ENCODE data around the gene OR5D14. TPM values are rescaled to one million over a fixed set of nuclear protein-coding genes. Genes with fewer than 3 reads are reported as not detected.

Gene OR5D14
- total and polyA plus RNA-seq, 2 of the 13 experiments (the other 11 are each of a cell fraction or from before 2014, with no cell fraction given) = not detected

- BruUV-seq (replicated peaks) = no TSS peak
- H3K9ac ChIP-seq (ENCODE audit: insufficient read depth, low read depth, low read length) = no peak within 1 kb of the TSS
- H3K79me2 ChIP-seq (ENCODE audit: insufficient read depth, low read length) = no peaks in the 10 kb centered on the region
- H3K9me3 ChIP-seq (ENCODE audit: low read length) = peaks cover 31% of the 10 kb centered on the region
- H3K4me1 ChIP-seq (ENCODE audit: insufficient read depth, low read length) = no peaks in the 10 kb centered on the region
- in situ Hi-C loops (cut with HindIII; ENCODE audit: extremely low pct_ligation_motif_present, low pct_unique_long_range_greater_than_20kb) (no loop called here), intact Hi-C loops (cut with micrococcal nuclease; ENCODE audit: unreplicated experiment) (no loop called here)
- no peaks in the 10 kb centered on the region for H3K27me3 ChIP-seq (ENCODE audit: control insufficient read depth in 1 of 2, insufficient read depth in 2 of 2, low read length in 2 of 2)
- ChIA-PET POLR2A (no interaction called here), CTCF (ENCODE audit: low intra/inter-chr PET ratio, low total read pairs) (no interaction called here)
- no peak within 1 kb of the TSS for H3K4me2 ChIP-seq (ENCODE audit: low read depth, low read length)
- FAIRE-seq (no peak), DNase-seq (ENCODE audit: low spot score) (no peak), ATAC-seq (no peak)
- no peaks in the 10 kb centered on the region for H3K36me3 ChIP-seq (replicated peaks in 1 of 2; ENCODE audit: control insufficient read depth in 1 of 2, insufficient read depth in 2 of 2, low read length in 2 of 2)
- H3K27ac ChIP-seq (ENCODE audit: extremely low read length, insufficient read depth, low read length) = no peak within 1 kb of the TSS
- H2AFZ ChIP-seq (ENCODE audit: low read length) = no peak within 1 kb of the TSS
- no peaks in the 10 kb centered on the region for H4K20me1 ChIP-seq (ENCODE audit: insufficient read depth, low read length)
- H3K4me3 ChIP-seq (replicated peaks in 1 of 3; ENCODE audit: insufficient read depth in 1 of 3, low read depth in 2 of 3, low read length in 3 of 3) = no peak within 1 kb of the TSS
- TF ChIP-seq DDIT3 (CRISPR knock-in tag; IDR thresholded peaks at IDR 0.05) (no peak), ZNF83 (CRISPR knock-in tag; IDR thresholded peaks at IDR 0.05; ENCODE audit: borderline replicate concordance) (no peak), MXD3 (CRISPR knock-in tag; IDR thresholded peaks at IDR 0.05) (no peak), DMAP1 (CRISPR knock-in tag; IDR thresholded peaks at IDR 0.05) (no peak), CREB1 (IDR thresholded peaks at IDR 0.05) (no peak), CREB1 (CRISPR knock-in tag; IDR thresholded peaks at IDR 0.05) (no peak), SMAD1 (CRISPR knock-in tag; IDR thresholded peaks at IDR 0.05; ENCODE audit: borderline replicate concordance, low read depth) (no peak), NFE2L2 (IDR thresholded peaks at IDR 0.05; ENCODE audit: low read length) (no peak), ZNF75D (CRISPR knock-in tag; IDR thresholded peaks at IDR 0.05; ENCODE audit: borderline replicate concordance) (no peak), ISX (CRISPR knock-in tag; conservative IDR thresholded peaks at IDR 0.05) (no peak), TOE1 (CRISPR knock-in tag; IDR thresholded peaks at IDR 0.05) (no peak), IRF1 (CRISPR knock-in tag; IDR thresholded peaks at IDR 0.05; ENCODE audit: low read depth) (no peak), ZBTB26 (CRISPR knock-in tag; IDR thresholded peaks at IDR 0.05; ENCODE audit: borderline replicate concordance) (no peak), ZNF670 (CRISPR knock-in tag; IDR thresholded peaks at IDR 0.05; ENCODE audit: borderline replicate concordance) (no peak), SRY (CRISPR knock-in tag; IDR thresholded peaks at IDR 0.05) (no peak)
- TF ChIP-seq, protein P1, sequence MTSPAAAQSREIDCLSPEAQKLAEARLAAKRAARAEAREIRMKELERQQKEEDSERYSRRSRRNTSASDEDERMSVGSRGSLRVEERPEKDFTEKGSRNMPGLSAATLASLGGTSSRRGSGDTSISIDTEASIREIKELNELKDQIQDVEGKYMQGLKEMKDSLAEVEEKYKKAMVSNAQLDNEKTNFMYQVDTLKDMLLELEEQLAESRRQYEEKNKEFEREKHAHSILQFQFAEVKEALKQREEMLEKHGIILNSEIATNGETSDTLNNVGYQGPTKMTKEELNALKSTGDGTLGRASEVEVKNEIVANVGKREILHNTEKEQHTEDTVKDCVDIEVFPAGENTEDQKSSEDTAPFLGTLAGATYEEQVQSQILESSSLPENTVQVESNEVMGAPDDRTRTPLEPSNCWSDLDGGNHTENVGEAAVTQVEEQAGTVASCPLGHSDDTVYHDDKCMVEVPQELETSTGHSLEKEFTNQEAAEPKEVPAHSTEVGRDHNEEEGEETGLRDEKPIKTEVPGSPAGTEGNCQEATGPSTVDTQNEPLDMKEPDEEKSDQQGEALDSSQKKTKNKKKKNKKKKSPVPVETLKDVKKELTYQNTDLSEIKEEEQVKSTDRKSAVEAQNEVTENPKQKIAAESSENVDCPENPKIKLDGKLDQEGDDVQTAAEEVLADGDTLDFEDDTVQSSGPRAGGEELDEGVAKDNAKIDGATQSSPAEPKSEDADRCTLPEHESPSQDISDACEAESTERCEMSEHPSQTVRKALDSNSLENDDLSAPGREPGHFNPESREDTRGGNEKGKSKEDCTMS (CRISPR knock-in tag; conservative IDR thresholded peaks at IDR 0.05) = no peak
- TF ChIP-seq, protein P2, sequence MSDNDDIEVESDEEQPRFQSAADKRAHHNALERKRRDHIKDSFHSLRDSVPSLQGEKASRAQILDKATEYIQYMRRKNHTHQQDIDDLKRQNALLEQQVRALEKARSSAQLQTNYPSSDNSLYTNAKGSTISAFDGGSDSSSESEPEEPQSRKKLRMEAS (IDR thresholded peaks at IDR 0.05) = no peak
- TF ChIP-seq, protein P3, sequence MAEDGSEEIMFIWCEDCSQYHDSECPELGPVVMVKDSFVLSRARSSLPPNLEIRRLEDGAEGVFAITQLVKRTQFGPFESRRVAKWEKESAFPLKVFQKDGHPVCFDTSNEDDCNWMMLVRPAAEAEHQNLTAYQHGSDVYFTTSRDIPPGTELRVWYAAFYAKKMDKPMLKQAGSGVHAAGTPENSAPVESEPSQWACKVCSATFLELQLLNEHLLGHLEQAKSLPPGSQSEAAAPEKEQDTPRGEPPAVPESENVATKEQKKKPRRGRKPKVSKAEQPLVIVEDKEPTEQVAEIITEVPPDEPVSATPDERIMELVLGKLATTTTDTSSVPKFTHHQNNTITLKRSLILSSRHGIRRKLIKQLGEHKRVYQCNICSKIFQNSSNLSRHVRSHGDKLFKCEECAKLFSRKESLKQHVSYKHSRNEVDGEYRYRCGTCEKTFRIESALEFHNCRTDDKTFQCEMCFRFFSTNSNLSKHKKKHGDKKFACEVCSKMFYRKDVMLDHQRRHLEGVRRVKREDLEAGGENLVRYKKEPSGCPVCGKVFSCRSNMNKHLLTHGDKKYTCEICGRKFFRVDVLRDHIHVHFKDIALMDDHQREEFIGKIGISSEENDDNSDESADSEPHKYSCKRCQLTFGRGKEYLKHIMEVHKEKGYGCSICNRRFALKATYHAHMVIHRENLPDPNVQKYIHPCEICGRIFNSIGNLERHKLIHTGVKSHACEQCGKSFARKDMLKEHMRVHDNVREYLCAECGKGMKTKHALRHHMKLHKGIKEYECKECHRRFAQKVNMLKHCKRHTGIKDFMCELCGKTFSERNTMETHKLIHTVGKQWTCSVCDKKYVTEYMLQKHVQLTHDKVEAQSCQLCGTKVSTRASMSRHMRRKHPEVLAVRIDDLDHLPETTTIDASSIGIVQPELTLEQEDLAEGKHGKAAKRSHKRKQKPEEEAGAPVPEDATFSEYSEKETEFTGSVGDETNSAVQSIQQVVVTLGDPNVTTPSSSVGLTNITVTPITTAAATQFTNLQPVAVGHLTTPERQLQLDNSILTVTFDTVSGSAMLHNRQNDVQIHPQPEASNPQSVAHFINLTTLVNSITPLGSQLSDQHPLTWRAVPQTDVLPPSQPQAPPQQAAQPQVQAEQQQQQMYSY (CRISPR knock-in tag; IDR thresholded peaks at IDR 0.05) = no peak
These were observed 31.6 kb downstream of the OR5D14 start, which contains the start of gene OR5L2 for GRCh38 chr11:55826919-55827318. Gene OR5L2 (plus strand): TSS chr11:55827219. CDS start chr11:55827219, 0 bp downstream.

All from HepG2 (cell line).